CD4-positive, CD25-positive, alpha-beta regulatory T cell (primary cell): Measurements from ENCODE around the gene GRIK3. TPM values are rescaled to one million over a fixed set of nuclear protein-coding genes. Genes with fewer than 3 reads are reported as not detected.

Experiments
- ATAC-seq, 2 donors: fragments of 150-1000 bp; cut with Tn5 transposase; one replicate each; pipeline ENCODE4 v1.10.0; 2021; ENCODE audit warnings: low read depth in 2 of 2, moderate number of reproducible peaks in 2 of 2, moderate library complexity in 1 of 2
- DNase-seq, 3 donors: peaks; one replicate each; pipeline versions ENCODE4 v3.0.0 to v3.0.0-alpha.2; 2012 to 2022; ENCODE audit warnings: mixed read lengths in 1 of 3
- H3K27ac ChIP-seq: one replicate; pipeline ENCODE4 v1.7.0; 2013; ENCODE audit warnings: mild to moderate bottlenecking, low read length; ENCODE audit not compliant: insufficient read depth, poor library complexity, severe bottlenecking
- H3K27me3 ChIP-seq: one replicate; pipeline ENCODE4 v1.7.0; 2013; ENCODE audit warnings: low read length; ENCODE audit not compliant: control insufficient read depth, insufficient read depth
- H3K36me3 ChIP-seq: one replicate; pipeline ENCODE4 v1.7.0; 2013; ENCODE audit warnings: mild to moderate bottlenecking, low read length, moderate library complexity; ENCODE audit not compliant: control insufficient read depth, insufficient read depth
- H3K4me1 ChIP-seq: 2 replicates; pipeline ENCODE4 v1.7.0; 2013; ENCODE audit warnings: mild to moderate bottlenecking, low read length; ENCODE audit not compliant: insufficient read depth, control insufficient read depth, poor library complexity, severe bottlenecking
- H3K4me3 ChIP-seq: one replicate; pipeline ENCODE4 v1.7.0; 2013; ENCODE audit warnings: low read depth, mild to moderate bottlenecking, low read length, moderate library complexity
- H3K9me3 ChIP-seq, 2 experiments: 1 replicate in 1 of 2; 2 replicates in 1 of 2; pipeline ENCODE4 v1.7.0; 2013; ENCODE audit warnings: low read length in 2 of 2, mild to moderate bottlenecking in 1 of 2, moderate library complexity in 1 of 2; ENCODE audit not compliant: control insufficient read depth in 2 of 2
- H3K27ac Mint-ChIP-seq, 3 donors: one replicate each; pipeline ENCODE4 v1.8.0; 2020 to 2022; ENCODE audit warnings: mild to moderate bottlenecking in 3 of 3, mixed read lengths in 3 of 3, moderate library complexity in 2 of 3
- H3K27me3 Mint-ChIP-seq: one replicate; pipeline ENCODE4 v1.8.0; 2022; ENCODE audit warnings: mild to moderate bottlenecking, mixed read lengths
- H3K36me3 Mint-ChIP-seq: one replicate; pipeline ENCODE4 v1.8.0; 2020; ENCODE audit warnings: mixed read lengths
- H3K4me1 Mint-ChIP-seq, 4 donors: one replicate each; pipeline ENCODE4 v1.8.0; 2020 to 2022; ENCODE audit warnings: mixed read lengths in 4 of 4, mild to moderate bottlenecking in 1 of 4
- H3K4me3 Mint-ChIP-seq, 4 donors: one replicate each; pipeline ENCODE4 v1.8.0; 2020 to 2022; ENCODE audit warnings: mild to moderate bottlenecking in 4 of 4, mixed read lengths in 4 of 4, moderate library complexity in 3 of 4
- H3K9me3 Mint-ChIP-seq, 7 donors: one replicate each; pipeline ENCODE4 v1.8.0; 2020 to 2022; ENCODE audit warnings: mixed read lengths in 7 of 7, mild to moderate bottlenecking in 3 of 7, moderate library complexity in 2 of 7
- polyA plus RNA-seq, 4 donors: library from polyadenylated mRNA; unstranded; fragments of 300-500 nt; fragmentation: Illumina TruSeq; gene quantifications; one replicate each; pipeline ENCODE4 v1.2.3, GENCODE V29; 2021
- total RNA-seq: library from RNA; stranded (reverse); gene quantifications from one replicate; pipeline ENCODE4 v1.2.3, GENCODE V29; 2022

The GRIK3 gene
- total and polyA plus RNA-seq, 5 donors from 2014 or later, result not detected

GRCh38 chr1:36884801-36885200 is 149.5 kb downstream of the GRIK3 start:
- H3K4me3 ChIP-seq, result no peak overlapping the region
- peaks cover 0 to 5% (median 0%) of the 10 kb centered on the region in 7 donors for H3K9me3 Mint-ChIP-seq

GRCh38 chr1:36884029-36884701 is 150.2 kb downstream of the GRIK3 start:
- Histone ChIP-seq H3K36me3 (no peaks in the 10 kb centered on the region), H3K4me1 (no peaks in the 10 kb centered on the region), H3K27me3 (no peaks in the 10 kb centered on the region), H3K27ac (no peak overlapping the region), H3K4me3 (no peak overlapping the region), H3K9me3 (no peaks in the 10 kb centered on the region)
- peaks cover 0 to 5% (median 0%) of the 10 kb centered on the region in 7 donors for H3K9me3 Mint-ChIP-seq
- ATAC-seq (no peak), DNase-seq (no peak)
- H3K27ac Mint-ChIP-seq, result no peak overlapping the region
- H3K4me1 Mint-ChIP-seq, result no peaks in the 10 kb centered on the region
- H3K27me3 Mint-ChIP-seq, result no peaks in the 10 kb centered on the region
- H3K36me3 Mint-ChIP-seq, result no peaks in the 10 kb centered on the region
- no peak overlapping the region for H3K4me3 Mint-ChIP-seq

More at GRCh38 chr1:36884801-36885200, 149.5 kb downstream of the GRIK3 start:
- DNase-seq (no peak), ATAC-seq (no peak)
- H3K36me3 Mint-ChIP-seq, result no peaks in the 10 kb centered on the region
- H3K27me3 ChIP-seq, result no peaks in the 10 kb centered on the region
- no peak overlapping the region for H3K27ac ChIP-seq
- H3K4me3 Mint-ChIP-seq, result no peak overlapping the region
- H3K9me3 ChIP-seq, result no peaks in the 10 kb centered on the region
- H3K4me1 ChIP-seq, result no peaks in the 10 kb centered on the region
- no peaks in the 10 kb centered on the region for H3K27me3 Mint-ChIP-seq
- H3K4me1 Mint-ChIP-seq, result no peaks in the 10 kb centered on the region
- no peak overlapping the region for H3K27ac Mint-ChIP-seq
- no peaks in the 10 kb centered on the region for H3K36me3 ChIP-seq

DNA sequence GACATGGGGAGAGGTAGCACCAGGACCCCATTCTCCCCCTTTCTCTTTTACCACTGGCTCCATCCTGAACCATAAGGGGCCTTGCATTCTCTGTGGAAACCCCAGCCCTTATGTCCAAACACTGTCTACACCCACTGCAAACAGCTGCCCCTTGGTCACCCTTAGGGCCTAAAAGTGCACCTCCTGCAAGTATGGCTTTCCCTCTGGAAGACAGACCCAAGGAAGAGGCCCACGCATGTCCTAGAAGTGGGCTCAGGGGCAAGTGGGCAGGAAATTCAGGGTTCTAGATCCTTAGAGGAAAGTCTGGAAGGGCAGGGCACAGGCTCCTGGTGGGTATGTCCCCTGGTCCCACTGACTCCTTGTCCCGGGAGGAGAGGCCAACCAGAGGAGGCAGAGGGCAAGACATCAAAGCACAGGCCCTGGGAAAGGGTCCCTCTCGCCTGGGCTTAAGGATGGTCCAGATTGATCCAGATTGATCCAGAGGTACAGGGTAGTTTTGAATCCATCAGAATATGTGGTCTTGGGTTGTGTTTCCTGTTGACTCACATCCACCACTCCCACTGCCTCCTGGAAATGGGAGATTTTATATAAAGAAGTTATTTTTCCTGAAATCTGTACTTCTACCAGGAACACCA is 150.9 kb downstream of the GRIK3 start:
- Histone ChIP-seq H3K4me1 (no peaks in the 10 kb centered on the region), H3K27me3 (no peaks in the 10 kb centered on the region), H3K4me3 (no peak overlapping the region), H3K9me3 (no peaks in the 10 kb centered on the region), H3K27ac (no peak overlapping the region), H3K36me3 (no peaks in the 10 kb centered on the region)
- ATAC-seq (no peak), DNase-seq (no peak)
- Mint-ChIP-seq H3K36me3 (no peaks in the 10 kb centered on the region), H3K4me1 (no peaks in the 10 kb centered on the region), H3K4me3 (no peak overlapping the region), H3K27ac (no peak overlapping the region), H3K9me3 (peaks cover 0 to 4% (median 0%) of the 10 kb centered on the region in 7 donors), H3K27me3 (no peaks in the 10 kb centered on the region)

DNA sequence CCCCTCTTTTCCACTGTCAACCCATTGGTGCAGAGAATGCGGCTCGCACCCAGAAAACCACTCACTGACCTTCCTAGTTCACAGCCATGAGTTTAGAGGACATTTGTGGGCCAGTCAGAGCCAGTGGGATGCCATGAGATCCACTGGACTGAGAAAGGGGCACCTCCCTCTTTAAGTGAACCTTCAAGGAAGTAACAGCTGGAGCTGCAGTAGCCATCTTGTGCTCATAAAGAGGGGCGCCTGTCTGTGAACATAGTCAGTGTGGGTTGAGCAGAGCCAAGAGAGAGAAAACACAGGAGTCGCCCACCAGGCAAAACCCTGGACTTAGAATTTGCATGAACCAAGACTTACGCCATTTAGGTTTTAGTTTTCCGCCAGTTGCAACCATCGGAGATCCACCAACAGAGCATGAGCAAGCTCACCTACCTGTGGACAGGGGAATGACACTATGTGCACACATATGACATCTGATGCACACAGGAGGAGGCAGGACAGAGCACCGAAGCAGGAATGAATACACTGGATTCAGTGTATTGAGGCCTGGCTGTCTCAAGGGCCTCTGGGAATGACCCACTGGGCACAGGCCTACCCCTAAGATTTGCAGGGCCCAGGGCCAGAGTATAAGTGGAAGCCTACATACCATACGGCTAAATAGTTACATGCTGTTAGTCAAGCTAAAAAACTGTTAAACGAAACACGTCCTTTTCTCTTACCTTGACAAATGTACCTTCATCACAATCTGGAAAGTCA is 151.6 kb downstream of the GRIK3 start:
- H3K27me3 Mint-ChIP-seq, result no peaks in the 10 kb centered on the region
- DNase-seq, result no peak

GRCh38 chr1:36881541-36881940 is 152.8 kb downstream of the GRIK3 start:
- no peak overlapping the region for H3K27ac Mint-ChIP-seq
- no peaks in the 10 kb centered on the region for H3K4me1 Mint-ChIP-seq
- H3K4me1 ChIP-seq, result no peaks in the 10 kb centered on the region

More for the DNA sequence above, 151.6 kb downstream of the GRIK3 start:
- no peaks in the 10 kb centered on the region for H3K4me1 ChIP-seq
- H3K36me3 ChIP-seq, result no peaks in the 10 kb centered on the region
- H3K27me3 ChIP-seq, result no peaks in the 10 kb centered on the region
- Mint-ChIP-seq H3K36me3 (no peaks in the 10 kb centered on the region), H3K9me3 (peaks cover 0 to 2% (median 0%) of the 10 kb centered on the region in 7 donors), H3K27ac (no peak overlapping the region), H3K4me1 (no peaks in the 10 kb centered on the region), H3K4me3 (no peak overlapping the region)
- H3K27ac ChIP-seq, result no peak overlapping the region
- no peak for ATAC-seq
- no peaks in the 10 kb centered on the region for H3K9me3 ChIP-seq
- H3K4me3 ChIP-seq, result no peak overlapping the region

DNA sequence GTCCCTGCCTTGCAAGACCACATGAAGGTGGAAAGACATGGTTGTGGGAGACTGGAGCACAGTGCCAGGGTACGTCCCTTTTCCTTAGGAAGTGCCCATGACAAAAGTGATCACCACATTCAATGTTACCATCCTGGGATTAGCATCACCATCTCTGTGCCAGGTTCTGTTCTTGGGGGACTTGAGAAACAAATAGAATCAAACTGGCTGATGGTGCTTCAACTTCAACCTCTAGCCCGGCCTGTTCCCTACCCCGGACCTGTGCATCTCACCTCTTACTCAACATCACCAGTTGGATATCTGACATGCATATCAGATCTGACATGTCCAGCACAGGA is 153.3 kb downstream of the GRIK3 start:
- Mint-ChIP-seq H3K36me3 (no peaks in the 10 kb centered on the region), H3K27ac (no peak overlapping the region), H3K9me3 (peaks cover 0 to 2% (median 0%) of the 10 kb centered on the region in 7 donors), H3K4me1 (no peaks in the 10 kb centered on the region), H3K27me3 (no peaks in the 10 kb centered on the region), H3K4me3 (no peak overlapping the region)
- H3K36me3 ChIP-seq, result no peaks in the 10 kb centered on the region
- H3K4me1 ChIP-seq, result no peaks in the 10 kb centered on the region
- H3K9me3 ChIP-seq, result no peaks in the 10 kb centered on the region
- H3K27me3 ChIP-seq, result no peaks in the 10 kb centered on the region
- no peak overlapping the region for H3K4me3 ChIP-seq
- no peak overlapping the region for H3K27ac ChIP-seq
- ATAC-seq, result no peak
- no peak for DNase-seq

More at GRCh38 chr1:36881541-36881940, 152.8 kb downstream of the GRIK3 start:
- no peak overlapping the region for H3K4me3 Mint-ChIP-seq
- DNase-seq, result no peak
- Histone ChIP-seq H3K27ac (no peak overlapping the region), H3K36me3 (no peaks in the 10 kb centered on the region), H3K9me3 (no peaks in the 10 kb centered on the region), H3K4me3 (no peak overlapping the region), H3K27me3 (no peaks in the 10 kb centered on the region)
- H3K27me3 Mint-ChIP-seq, result no peaks in the 10 kb centered on the region
- peaks cover 0 to 2% (median 0%) of the 10 kb centered on the region in 7 donors for H3K9me3 Mint-ChIP-seq
- no peaks in the 10 kb centered on the region for H3K36me3 Mint-ChIP-seq
- ATAC-seq, result no peak

DNA sequence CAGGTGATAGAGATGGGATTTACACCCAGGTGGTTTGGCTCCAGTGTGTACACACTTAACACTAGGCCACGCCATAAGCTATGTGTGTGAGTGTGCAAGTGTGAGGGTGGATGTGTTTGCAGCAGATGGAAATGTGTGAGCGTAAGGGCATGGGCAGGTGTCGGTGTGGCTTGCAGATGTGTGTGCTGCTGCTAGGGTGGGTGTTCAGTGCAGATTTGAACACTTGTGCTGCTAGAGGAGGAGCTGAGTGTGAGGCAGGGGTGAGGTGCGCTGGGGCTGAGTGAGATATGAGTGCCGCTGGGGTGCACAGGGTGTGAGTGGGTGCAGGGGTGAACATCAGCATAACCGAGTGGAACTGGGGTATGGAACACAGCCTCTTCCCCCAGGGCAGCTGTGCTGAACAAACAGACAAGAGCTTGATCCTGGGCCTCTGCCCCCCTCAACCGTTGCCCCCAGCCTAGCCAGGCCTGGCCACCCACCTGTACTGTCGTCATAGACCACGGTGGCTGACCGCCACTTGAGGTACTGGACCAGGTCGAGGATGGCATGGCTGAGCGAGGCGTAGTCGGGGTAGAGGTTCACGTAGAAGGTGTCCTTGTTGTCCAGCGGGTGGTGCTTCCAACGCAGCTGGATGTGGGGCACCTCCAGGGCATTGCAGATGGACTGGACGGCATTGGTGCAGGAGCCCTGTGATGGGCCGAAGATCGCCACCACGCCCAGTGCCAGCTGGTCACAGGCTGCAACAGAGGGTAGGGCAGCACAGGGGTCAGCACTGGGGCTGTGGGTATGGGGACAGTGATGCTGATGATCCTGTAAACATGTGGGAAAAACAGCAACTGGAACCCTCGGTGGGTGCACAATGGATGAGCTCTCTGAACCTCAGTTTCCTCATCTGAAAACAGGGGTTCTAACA is 153.9 kb downstream of the GRIK3 start:
- no peak for ATAC-seq
- Mint-ChIP-seq H3K27ac (no peak overlapping the region), H3K36me3 (no peaks in the 10 kb centered on the region), H3K27me3 (no peaks in the 10 kb centered on the region), H3K9me3 (peaks cover 0 to 2% (median 0%) of the 10 kb centered on the region in 7 donors), H3K4me1 (no peaks in the 10 kb centered on the region), H3K4me3 (no peak overlapping the region)
- Histone ChIP-seq H3K4me1 (no peaks in the 10 kb centered on the region), H3K27ac (no peak overlapping the region), H3K4me3 (no peak overlapping the region), H3K27me3 (no peaks in the 10 kb centered on the region), H3K36me3 (no peaks in the 10 kb centered on the region), H3K9me3 (no peaks in the 10 kb centered on the region)
- DNase-seq, result no peak
